Posterior cingulate gyrus (tissue), 11 donors: ENCODE results near the gene ROBO1.

ENCODE experiments used
- DNase-seq, 10 donors: peaks; one replicate each; pipeline versions ENCODE4 v3.0.0 to v3.0.0-alpha.2; 2020 to 2021; ENCODE audit warnings: mixed read lengths in 3 of 10
- intact Hi-C: fragments of 100-400 bp; cut with DNase I; formaldehyde crosslinking; loops from one replicate; pipeline ENCODE4 v1.15.1; 2023

The ROBO1 gene

GRCh38 chr3:78645628-78646310 is 1122.0 kb downstream of the ROBO1 start:
- intact Hi-C loops = loop anchor here (5.0 kb wide), 1 partner anchor 1608 kb away; no protein-coding TSS in a partner anchor
- no peak for DNase-seq

- no peak for DNase-seq
- intact Hi-C loops = loop anchor here (5.0 kb wide), 1 partner anchor 1608 kb away; no protein-coding TSS in a partner anchor
These were observed 1123.0 kb downstream of the ROBO1 start for GRCh38 chr3:78644847-78645246.

- no peak for DNase-seq
- intact Hi-C loops = no loop called here
These were observed 1125.4 kb downstream of the ROBO1 start for GRCh38 chr3:78642226-78643035.

GRCh38 chr3:78641703-78642102 is 1126.1 kb downstream of the ROBO1 start:
- DNase-seq = no peak
- intact Hi-C loops = no loop called here

GRCh38 chr3:78634316-78634715 is 1133.5 kb downstream of the ROBO1 start:
- DNase-seq = no peak
- intact Hi-C loops = no loop called here

- intact Hi-C loops = no loop called here
- no peak for DNase-seq
These were observed 1134.2 kb downstream of the ROBO1 start for GRCh38 chr3:78633626-78634025.

- DNase-seq = no peak
- intact Hi-C loops = no loop called here
These were observed 1134.8 kb downstream of the ROBO1 start for GRCh38 chr3:78632925-78633553.

GRCh38 chr3:78629544-78629943 is 1138.3 kb downstream of the ROBO1 start:
- intact Hi-C loops = no loop called here
- DNase-seq = no peak

- no peak for DNase-seq
- intact Hi-C loops = no loop called here
These were observed 1146.6 kb downstream of the ROBO1 start for GRCh38 chr3:78621061-78621716.

- intact Hi-C loops = no loop called here
- DNase-seq = no peak
These were observed 1153.3 kb downstream of the ROBO1 start for GRCh38 chr3:78614486-78614885.

GRCh38 chr3:78613421-78613879 is 1154.3 kb downstream of the ROBO1 start:
- intact Hi-C loops = no loop called here

GRCh38 chr3:78611278-78611677 is 1156.5 kb downstream of the ROBO1 start:
- DNase-seq = no peak
- intact Hi-C loops = no loop called here

More at GRCh38 chr3:78613421-78613879, 1154.3 kb downstream of the ROBO1 start:
- DNase-seq = no peak

GRCh38 chr3:78610462-78611125 is 1157.2 kb downstream of the ROBO1 start:
- intact Hi-C loops = no loop called here
- DNase-seq = no peak

- intact Hi-C loops = no loop called here
- DNase-seq = no peak
These were observed 1161.0 kb downstream of the ROBO1 start for GRCh38 chr3:78606756-78607155.

GRCh38 chr3:78605178-78605577 is 1162.6 kb downstream of the ROBO1 start:
- intact Hi-C loops = no loop called here
- DNase-seq = no peak

- no peak for DNase-seq
- intact Hi-C loops = no loop called here
These were observed 1163.5 kb downstream of the ROBO1 start for GRCh38 chr3:78604341-78604740.

GRCh38 chr3:78601249-78601648 is 1166.5 kb downstream of the ROBO1 start:
- DNase-seq = no peak
- intact Hi-C loops = no loop called here

- DNase-seq = no peak
- intact Hi-C loops = no loop called here
These were observed 1178.0 kb downstream of the ROBO1 start for GRCh38 chr3:78589778-78590177.

GRCh38 chr3:78588906-78589621 is 1178.7 kb downstream of the ROBO1 start:
- intact Hi-C loops = no loop called here
- no peak for DNase-seq

- intact Hi-C loops = no loop called here
- no peak for DNase-seq
These were observed 1187.1 kb downstream of the ROBO1 start for GRCh38 chr3:78580681-78581080.
